ENCODE data around the gene PPP1R3D.

Gene PPP1R3D

DNA sequence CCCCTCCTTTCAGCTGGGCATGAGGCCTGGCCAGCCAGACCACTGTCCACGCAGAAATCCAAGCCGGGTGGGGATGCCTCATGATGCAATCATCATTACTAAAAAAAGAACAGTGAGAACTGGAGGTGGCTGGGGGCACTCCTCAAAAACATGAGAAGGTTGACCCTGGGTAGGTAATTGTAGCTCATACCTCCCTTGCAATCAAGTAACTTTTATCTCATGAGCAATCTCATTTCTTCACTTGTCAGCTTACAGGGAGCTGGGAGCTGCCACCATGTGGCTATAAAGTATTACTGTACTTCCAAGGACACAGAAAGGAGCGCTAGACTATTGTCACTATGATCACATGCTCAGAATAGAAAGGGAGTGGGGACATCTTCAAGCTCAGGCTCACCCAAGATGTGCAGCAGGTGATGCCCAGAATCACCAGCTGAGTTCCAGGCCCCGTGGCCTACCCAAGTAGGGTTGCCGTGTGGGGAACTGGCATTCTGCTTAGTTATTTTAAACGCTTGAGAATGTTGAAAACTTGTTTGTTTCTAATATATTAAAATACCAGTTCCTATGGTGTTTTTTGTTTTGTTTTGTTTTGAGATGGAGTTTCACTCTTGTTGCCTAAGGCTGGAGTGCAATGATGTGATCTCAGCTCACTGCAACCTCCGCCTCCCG is 15.2 kb upstream of the PPP1R3D start:
- Histone ChIP-seq H3K79me2 (ENCODE audit: insufficient read depth, low read depth) (no peaks in the 10 kb centered on the region), H3K4me1 (ENCODE audit: low read depth, poor library complexity, severe bottlenecking) (peaks cover 9% of the 10 kb centered on the region), H3K4me3 (IDR thresholded peaks at IDR 0.05; ENCODE audit: insufficient read depth, low read depth, low read length) (no peak overlapping the region), H3K27ac (peak overlapping the region; percentile 54), H3K27me3 (ENCODE audit: insufficient read depth, low read depth) (no peaks in the 10 kb centered on the region), H4K20me1 (ENCODE audit: insufficient read depth) (no peaks in the 10 kb centered on the region), H2AFZ (ENCODE audit: low read depth) (peak overlapping the region; percentile 70; the same call in 1 of the 2 replicates), H3K36me3 (ENCODE audit: insufficient read depth) (no peaks in the 10 kb centered on the region), H3K4me2 (peak overlapping the region; percentile 71), H3K9ac (peak overlapping the region; percentile 7; the same call in 1 of the 2 replicates)
- peak; percentile 48; the same call in 1 of the 2 replicates for TF ChIP-seq CTCF (conservative IDR thresholded peaks at IDR 0.05; ENCODE audit: low read depth, low read length)

GRCh38 chr20:59954718-59955117 is 14.6 kb upstream of the PPP1R3D start:
- peaks cover 9% of the 10 kb centered on the region for H3K4me1 ChIP-seq (ENCODE audit: low read depth, poor library complexity, severe bottlenecking)
- H4K20me1 ChIP-seq (ENCODE audit: insufficient read depth): no peaks in the 10 kb centered on the region
- no peak overlapping the region for H3K9ac ChIP-seq
- H3K4me3 ChIP-seq (IDR thresholded peaks at IDR 0.05; ENCODE audit: insufficient read depth, low read depth, low read length): no peak overlapping the region
- H3K27me3 ChIP-seq (ENCODE audit: insufficient read depth, low read depth): no peaks in the 10 kb centered on the region
- no peaks in the 10 kb centered on the region for H3K36me3 ChIP-seq (ENCODE audit: insufficient read depth)
- H3K4me2 ChIP-seq: no peak overlapping the region
- H3K27ac ChIP-seq: no peak overlapping the region
- H2AFZ ChIP-seq (ENCODE audit: low read depth): 0 out of 2 replicates have a peak overlapping the region, but pooled peaks have one; percentile 70
- no peak for TF ChIP-seq CTCF (conservative IDR thresholded peaks at IDR 0.05; ENCODE audit: low read depth, low read length)
- H3K79me2 ChIP-seq (ENCODE audit: insufficient read depth, low read depth): no peaks in the 10 kb centered on the region

DNA sequence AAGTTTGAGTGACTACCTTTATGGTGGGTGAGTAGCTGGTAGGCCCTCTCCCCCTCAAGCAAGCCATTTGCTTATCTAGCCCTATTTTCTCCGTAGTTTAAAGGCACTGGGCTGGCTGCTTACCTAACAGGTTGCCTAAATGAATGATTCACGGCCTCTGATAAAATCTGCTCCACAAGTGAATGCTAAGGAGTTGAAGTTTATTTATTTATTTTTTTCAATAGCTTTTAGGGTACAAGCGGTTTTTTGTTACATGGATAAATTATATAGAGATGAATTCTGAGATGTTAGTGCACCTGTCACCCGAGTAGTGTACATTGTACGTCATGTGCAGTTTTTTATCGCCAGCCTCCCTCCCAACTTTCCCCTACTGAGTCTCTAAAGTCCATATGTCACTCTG is 9.8 kb upstream of the PPP1R3D start:
- no peaks in the 10 kb centered on the region for H4K20me1 ChIP-seq (ENCODE audit: insufficient read depth)
- H3K4me2 ChIP-seq: no peak overlapping the region
- no peaks in the 10 kb centered on the region; the same call in 1 of the 2 replicates for H3K36me3 ChIP-seq (ENCODE audit: insufficient read depth)
- H3K4me3 ChIP-seq (IDR thresholded peaks at IDR 0.05; ENCODE audit: insufficient read depth, low read depth, low read length): no peak overlapping the region
- H3K27ac ChIP-seq: no peak overlapping the region
- no peak overlapping the region for H3K9ac ChIP-seq
- H3K79me2 ChIP-seq (ENCODE audit: insufficient read depth, low read depth): no peaks in the 10 kb centered on the region
- H3K4me1 ChIP-seq (ENCODE audit: low read depth, poor library complexity, severe bottlenecking): peaks cover 8% of the 10 kb centered on the region
- H3K27me3 ChIP-seq (ENCODE audit: insufficient read depth, low read depth): no peaks in the 10 kb centered on the region
- H2AFZ ChIP-seq (ENCODE audit: low read depth): no peak overlapping the region
- TF ChIP-seq CTCF (conservative IDR thresholded peaks at IDR 0.05; ENCODE audit: low read depth, low read length): no peak

GRCh38 chr20:59948828-59949720 is 9.0 kb upstream of the PPP1R3D start:
- 0 out of 2 replicates have a peak overlapping the region, but pooled peaks have one; percentile 10 for H3K27ac ChIP-seq
- no peaks in the 10 kb centered on the region for H3K79me2 ChIP-seq (ENCODE audit: insufficient read depth, low read depth)
- no peak overlapping the region for H3K4me2 ChIP-seq
- TF ChIP-seq CTCF (conservative IDR thresholded peaks at IDR 0.05; ENCODE audit: low read depth, low read length): peak; percentile 78
- no peak overlapping the region for H3K9ac ChIP-seq
- no peak overlapping the region for H2AFZ ChIP-seq (ENCODE audit: low read depth)
- H4K20me1 ChIP-seq (ENCODE audit: insufficient read depth): no peaks in the 10 kb centered on the region
- H3K36me3 ChIP-seq (ENCODE audit: insufficient read depth): no peaks in the 10 kb centered on the region; the same call in 1 of the 2 replicates
- peaks cover 8% of the 10 kb centered on the region for H3K4me1 ChIP-seq (ENCODE audit: low read depth, poor library complexity, severe bottlenecking)
- H3K27me3 ChIP-seq (ENCODE audit: insufficient read depth, low read depth): no peaks in the 10 kb centered on the region
- no peak overlapping the region for H3K4me3 ChIP-seq (IDR thresholded peaks at IDR 0.05; ENCODE audit: insufficient read depth, low read depth, low read length)
